Ovary (tissue), 3 donors: ENCODE data around the gene KRTAP5-7.

Experiments used
- CTCF ChIP-seq, 3 donors: fragments of 450-650 bp in 2 of 3; fragments of 200-600 bp in 1 of 3; IDR thresholded peaks; one replicate each; pipeline versions ENCODE4 v1.5.1 to v1.8.0; 2016 to 2022; ENCODE audit warnings: antibody characterized with exemption in 3 of 3, mild to moderate bottlenecking in 1 of 3
- EP300 ChIP-seq: sonication (generic); formaldehyde crosslinking; IDR thresholded peaks from one replicate; pipeline ENCODE4 v1.6.1; 2017; ENCODE audit warnings: antibody characterized with exemption
- POLR2A ChIP-seq: fragments of 450-650 bp; IDR thresholded peaks from one replicate; pipeline ENCODE4 v1.6.1; 2017; ENCODE audit warnings: antibody characterized with exemption, mild to moderate bottlenecking, moderate library complexity
- donor health status: DM: no; HTN: no; CAD: no.

GRCh38 chr11:71501071-71501985, 25.7 kb upstream of the KRTAP5-7 start:
- TF ChIP-seq CTCF (IDR thresholded peaks at IDR 0.05) (no peak), POLR2A (no peak), EP300 (no peak)
